ENCODE data around the gene ABLIM3.
A peak's percentile ranks its signal among the peaks of the same experiment; 100 is the strongest.

DNA sequence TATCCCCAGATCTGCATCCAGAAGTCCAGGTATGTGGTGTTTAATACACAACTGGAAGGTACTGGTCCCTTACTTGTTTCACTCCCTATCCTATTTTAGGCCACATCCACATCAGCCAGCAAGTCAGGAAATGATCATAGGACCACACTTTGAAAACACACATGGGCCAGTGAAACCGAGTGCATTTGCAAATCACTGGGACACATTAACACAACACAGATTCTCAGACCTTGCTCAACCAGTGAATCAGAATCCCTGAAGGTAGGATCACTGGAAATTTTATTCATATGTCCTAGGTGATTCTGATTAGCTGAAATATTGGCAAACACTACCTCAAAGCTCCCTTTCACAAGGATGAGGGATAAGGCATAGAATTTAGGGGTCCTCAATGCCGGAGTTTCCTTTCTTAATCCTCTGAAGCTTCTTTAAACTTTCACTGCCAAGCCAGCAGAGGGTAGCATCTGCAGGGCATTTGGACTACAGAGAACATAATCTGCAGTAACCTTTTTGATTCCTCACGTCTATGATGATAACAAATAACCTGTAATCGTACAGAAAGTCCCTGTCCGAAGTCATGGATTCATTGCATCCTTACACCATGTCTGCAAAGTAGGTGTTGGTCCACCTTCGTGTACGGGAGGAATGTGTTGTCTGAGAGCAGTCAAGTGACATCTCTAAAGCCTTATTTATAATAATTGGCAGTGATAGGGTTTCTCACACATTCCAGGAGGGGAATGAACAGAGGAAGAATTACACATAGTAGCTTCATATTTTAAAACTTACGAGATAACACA, 11.0 kb upstream of the ABLIM3 start:
- TF ChIP-seq EZH2 (IDR thresholded peaks at IDR 0.05; ENCODE audit: insufficient read depth, low read length) (no peak), CTCF (IDR thresholded peaks at IDR 0.05; ENCODE audit: insufficient read depth, low read depth, low read length) (peak; percentile 16)
